ENCODE data around the gene CDHR1.

Gene CDHR1

GRCh38 chr10:84235096-84235495 lies 40.8 kb downstream of the CDHR1 start:
- no peak for DNase-seq (ENCODE audit: extremely low read depth, insufficient read length)
- no peaks in the 10 kb centered on the region; the same call in 1 of the 2 replicates for H3K27me3 ChIP-seq (replicated peaks; ENCODE audit: control insufficient read depth, insufficient read depth, low read length)
- TF ChIP-seq CTCF (IDR thresholded peaks at IDR 0.05; ENCODE audit: insufficient read depth, low read length, poor library complexity, severe bottlenecking) = no peak
- H3K36me3 ChIP-seq (ENCODE audit: control insufficient read depth, insufficient read depth, low read length) = no peaks in the 10 kb centered on the region
- no peak overlapping the region for H3K4me3 ChIP-seq (replicated peaks; ENCODE audit: low read depth, low read length)

GRCh38 chr10:84236807-84237198 lies 42.5 kb downstream of the CDHR1 start:
- no peak for TF ChIP-seq CTCF (IDR thresholded peaks at IDR 0.05; ENCODE audit: insufficient read depth, low read length, poor library complexity, severe bottlenecking)
- Histone ChIP-seq H3K36me3 (ENCODE audit: control insufficient read depth, insufficient read depth, low read length) (no peaks in the 10 kb centered on the region), H3K27me3 (replicated peaks; ENCODE audit: control insufficient read depth, insufficient read depth, low read length) (no peaks in the 10 kb centered on the region; the same call in 1 of the 2 replicates), H3K4me3 (replicated peaks; ENCODE audit: low read depth, low read length) (no peak overlapping the region)
- DNase-seq (ENCODE audit: extremely low read depth, insufficient read length) = no peak

GRCh38 chr10:84237199-84238051 lies 43.1 kb downstream of the CDHR1 start:
- no peak for TF ChIP-seq CTCF (IDR thresholded peaks at IDR 0.05; ENCODE audit: insufficient read depth, low read length, poor library complexity, severe bottlenecking)
- no peak for DNase-seq (ENCODE audit: extremely low read depth, insufficient read length)
- Histone ChIP-seq H3K36me3 (ENCODE audit: control insufficient read depth, insufficient read depth, low read length) (no peaks in the 10 kb centered on the region), H3K27me3 (replicated peaks; ENCODE audit: control insufficient read depth, insufficient read depth, low read length) (no peaks in the 10 kb centered on the region; the same call in 1 of the 2 replicates), H3K4me3 (replicated peaks; ENCODE audit: low read depth, low read length) (no peak overlapping the region)

- Histone ChIP-seq H3K4me3 (replicated peaks; ENCODE audit: low read depth, low read length) (no peak overlapping the region), H3K27me3 (replicated peaks; ENCODE audit: control insufficient read depth, insufficient read depth, low read length) (no peaks in the 10 kb centered on the region; the same call in 1 of the 2 replicates), H3K36me3 (ENCODE audit: control insufficient read depth, insufficient read depth, low read length) (no peaks in the 10 kb centered on the region)
- DNase-seq (ENCODE audit: extremely low read depth, insufficient read length) = no peak
- no peak for TF ChIP-seq CTCF (IDR thresholded peaks at IDR 0.05; ENCODE audit: insufficient read depth, low read length, poor library complexity, severe bottlenecking)
Observed at GRCh38 chr10:84238909-84239308, 44.6 kb downstream of the CDHR1 start.

GRCh38 chr10:84241185-84241790 lies 47.0 kb downstream of the CDHR1 start, which contains the start of gene LRIT1:
Gene LRIT1, minus strand, starts transcription at chr10:84241546. Its CDS starts 107 bp downstream, at chr10:84241439.
- no peak for DNase-seq (ENCODE audit: extremely low read depth, insufficient read length)
- TF ChIP-seq CTCF (IDR thresholded peaks at IDR 0.05; ENCODE audit: insufficient read depth, low read length, poor library complexity, severe bottlenecking) = no peak
- Histone ChIP-seq H3K36me3 (ENCODE audit: control insufficient read depth, insufficient read depth, low read length) (no peaks in the 10 kb centered on the region), H3K27me3 (replicated peaks; ENCODE audit: control insufficient read depth, insufficient read depth, low read length) (no peaks in the 10 kb centered on the region; the same call in 1 of the 2 replicates), H3K4me3 (replicated peaks; ENCODE audit: low read depth, low read length) (no peak within 1 kb of the TSS)

Measured in GM06990 (cell line).